NB4 (cell line): Measurements from ENCODE around the gene CLIC1.
"Not testable (repeated sequence)": the region's sequence is repeated elsewhere in the genome, so short reads cannot be mapped to it uniquely, and the experiment has no call there.

Experiments
- CTCF ChIP-seq: IDR thresholded peaks from one replicate; pipeline ENCODE4 v1.5.1; 2012; ENCODE audit warnings: low read depth, low read length
- MAX ChIP-seq: IDR thresholded peaks from 2 replicates; pipeline ENCODE4 v1.6.1; 2011; ENCODE audit warnings: low read depth, low read length
- MYC ChIP-seq: IDR thresholded peaks from 2 replicates; pipeline ENCODE4 v1.6.1; 2011; ENCODE audit warnings: low read depth, low read length
- POLR2A ChIP-seq: IDR thresholded peaks from 2 replicates; pipeline ENCODE4 v1.6.1; 2011; ENCODE audit warnings: mild to moderate bottlenecking; ENCODE audit not compliant: insufficient read length; ENCODE audit errors: extremely low read depth

GRCh38 chr6:31709157-31709556, 27.2 kb downstream of the CLIC1 start:
- TF ChIP-seq CTCF, POLR2A, MAX, MYC: not testable (repeated sequence)
